ENCODE results near the gene NUDT4B. TPM values are rescaled to one million over a fixed set of nuclear protein-coding genes. Genes with fewer than 3 reads are reported as not detected.
"Not testable (repeated sequence)": the region's sequence is repeated elsewhere in the genome, so short reads cannot be mapped to it uniquely, and the experiment has no call there.

NUDT4B gene
- total RNA-seq (2014; rRNA removed; shearing (Covaris generic)): 22.5 and 28.4 TPM in 2 replicates

DNA sequence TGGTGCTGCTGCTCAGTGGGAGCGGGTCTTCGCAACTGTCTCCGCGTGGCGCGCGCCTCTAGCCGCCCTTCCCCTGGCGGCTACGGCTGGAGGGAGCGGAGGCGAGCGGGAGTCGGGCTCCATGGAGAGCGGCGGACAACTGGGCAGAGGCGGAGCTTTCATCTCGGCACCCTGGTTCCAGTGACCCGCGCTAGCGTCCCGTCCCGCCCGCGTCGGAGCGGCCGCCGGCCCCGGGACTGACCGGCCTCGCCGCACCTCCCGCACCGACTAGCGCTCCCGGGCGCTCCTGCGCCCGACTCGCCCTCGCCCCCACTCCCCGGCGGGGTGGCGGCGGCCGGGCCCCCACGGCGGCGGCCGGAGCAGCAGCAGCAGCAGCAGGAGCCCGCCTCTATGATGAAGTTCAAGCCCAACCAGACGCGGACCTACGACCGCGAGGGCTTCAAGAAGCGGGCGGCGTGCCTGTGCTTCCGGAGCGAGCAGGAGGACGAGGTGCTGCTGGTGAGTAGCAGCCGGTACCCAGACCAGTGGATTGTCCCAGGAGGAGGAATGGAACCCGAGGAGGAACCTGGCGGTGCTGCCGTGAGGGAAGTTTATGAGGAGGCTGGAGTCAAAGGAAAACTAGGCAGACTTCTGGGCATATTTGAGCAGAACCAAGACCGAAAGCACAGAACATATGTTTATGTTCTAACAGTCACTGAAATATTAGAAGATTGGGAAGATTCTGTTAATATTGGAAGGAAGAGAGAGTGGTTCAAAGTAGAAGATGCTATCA is at the start of gene NUDT4B:
TSS of gene NUDT4B (plus strand) at position 212 of the 772 bp plus-strand sequence. CDS start at position 391, 179 bp downstream.
- DNase-seq (ENCODE audit: low read depth): not testable (repeated sequence)

DNA sequence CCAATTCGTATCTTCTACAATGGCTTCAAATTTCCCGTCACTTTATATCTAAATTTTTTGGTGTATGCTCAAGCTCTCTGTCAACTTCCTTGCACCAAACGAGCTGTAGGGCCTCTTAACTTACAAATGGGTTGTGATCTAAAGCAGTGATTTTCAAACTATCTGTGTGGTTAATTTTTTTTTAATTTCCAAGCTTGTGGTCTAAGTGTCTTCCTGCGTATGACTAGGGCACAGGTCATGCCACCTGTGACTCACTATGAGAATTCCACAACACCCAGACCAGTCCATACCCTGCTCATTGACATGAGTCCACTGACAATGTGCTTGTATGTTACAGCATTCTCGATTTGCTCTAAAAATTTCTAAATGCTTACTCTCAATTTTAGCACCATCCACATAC is 49.2 kb upstream of the NUDT4B start:
- not testable (repeated sequence) for DNase-seq (ENCODE audit: low read depth)

- DNase-seq (ENCODE audit: low read depth): not testable (repeated sequence)
Measured at GRCh38 chr1:148702242-148702641, 46.3 kb upstream of the NUDT4B start.

DNA sequence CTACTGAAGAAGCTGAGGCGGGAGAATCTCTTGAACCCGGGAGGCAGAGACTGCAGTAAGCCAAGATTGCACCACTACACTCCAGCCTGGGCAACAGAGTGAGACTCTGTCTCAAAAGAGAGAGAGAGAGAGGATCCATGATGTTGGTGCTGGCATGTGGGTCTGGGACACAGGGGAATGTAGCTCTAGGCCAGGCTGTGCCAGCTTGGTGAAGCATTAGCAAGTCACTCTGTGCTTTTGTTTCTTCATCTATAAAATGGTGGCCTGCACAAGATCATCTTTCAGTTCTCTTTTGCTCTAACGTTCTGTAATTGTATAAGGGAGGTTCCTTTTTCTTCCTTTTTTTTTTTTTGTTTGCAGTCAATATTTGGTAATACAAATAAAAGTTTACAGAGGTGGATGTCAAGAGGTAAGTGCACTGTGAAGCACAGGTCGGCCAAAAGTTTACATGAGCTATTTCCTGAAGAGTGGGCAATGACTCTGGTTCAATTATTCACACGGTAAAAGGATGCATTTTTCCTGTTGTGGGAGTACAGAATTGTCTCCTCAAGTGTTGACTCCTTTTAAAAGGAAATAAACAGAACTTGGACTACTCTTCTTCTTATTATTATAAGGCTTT is 44.5 kb upstream of the NUDT4B start:
- not testable (repeated sequence) for DNase-seq (ENCODE audit: low read depth)

GRCh38 chr1:148705316-148705948 is 43.1 kb upstream of the NUDT4B start:
- DNase-seq (ENCODE audit: low read depth): not testable (repeated sequence)

- not testable (repeated sequence) for DNase-seq (ENCODE audit: low read depth)
Measured at GRCh38 chr1:148708779-148709333, 39.7 kb upstream of the NUDT4B start.

- not testable (repeated sequence) for DNase-seq (ENCODE audit: low read depth)
Measured at GRCh38 chr1:148710772-148711523, 37.6 kb upstream of the NUDT4B start.

- DNase-seq (ENCODE audit: low read depth): not testable (repeated sequence)
Measured at GRCh38 chr1:148712353-148712752, 36.2 kb upstream of the NUDT4B start.

- not testable (repeated sequence) for DNase-seq (ENCODE audit: low read depth)
Measured at GRCh38 chr1:148715518-148715917, 33.1 kb upstream of the NUDT4B start.

GRCh38 chr1:148716966-148717520 is 31.5 kb upstream of the NUDT4B start:
- not testable (repeated sequence) for DNase-seq (ENCODE audit: low read depth)

DNA sequence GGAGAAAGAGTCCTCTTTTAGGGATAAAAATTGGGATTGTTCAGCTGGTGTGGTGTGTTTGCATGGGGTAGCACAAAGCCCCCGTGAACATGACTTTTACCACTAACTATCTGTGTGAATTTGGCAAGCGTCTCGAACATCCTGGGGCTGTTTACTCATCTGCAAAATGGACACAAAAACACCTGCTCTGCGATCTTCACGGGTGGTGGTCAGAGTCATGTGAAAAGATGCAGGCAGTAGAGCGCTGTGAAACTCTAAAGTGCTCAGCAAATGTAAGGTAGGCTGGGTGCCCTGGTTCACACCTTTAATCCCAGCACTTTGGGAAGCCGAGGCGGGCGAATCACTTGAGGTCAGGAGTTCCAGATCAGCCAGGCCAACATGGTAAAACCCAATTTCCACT is 27.7 kb upstream of the NUDT4B start:
- DNase-seq (ENCODE audit: low read depth): not testable (repeated sequence)

- DNase-seq (ENCODE audit: low read depth): not testable (repeated sequence)
Measured at GRCh38 chr1:148722758-148723157, 25.8 kb upstream of the NUDT4B start.

- DNase-seq (ENCODE audit: low read depth): not testable (repeated sequence)
Measured at GRCh38 chr1:148723515-148723914, 25.1 kb upstream of the NUDT4B start.

GRCh38 chr1:148724872-148725271 is 23.7 kb upstream of the NUDT4B start:
- DNase-seq (ENCODE audit: low read depth): not testable (repeated sequence)

- not testable (repeated sequence) for DNase-seq (ENCODE audit: low read depth)
Measured at GRCh38 chr1:148727862-148728261, 20.7 kb upstream of the NUDT4B start.

GRCh38 chr1:148729128-148729527 is 19.4 kb upstream of the NUDT4B start:
- DNase-seq (ENCODE audit: low read depth): not testable (repeated sequence)

GRCh38 chr1:148729541-148729940 is 19.0 kb upstream of the NUDT4B start:
- DNase-seq (ENCODE audit: low read depth): not testable (repeated sequence)

DNA sequence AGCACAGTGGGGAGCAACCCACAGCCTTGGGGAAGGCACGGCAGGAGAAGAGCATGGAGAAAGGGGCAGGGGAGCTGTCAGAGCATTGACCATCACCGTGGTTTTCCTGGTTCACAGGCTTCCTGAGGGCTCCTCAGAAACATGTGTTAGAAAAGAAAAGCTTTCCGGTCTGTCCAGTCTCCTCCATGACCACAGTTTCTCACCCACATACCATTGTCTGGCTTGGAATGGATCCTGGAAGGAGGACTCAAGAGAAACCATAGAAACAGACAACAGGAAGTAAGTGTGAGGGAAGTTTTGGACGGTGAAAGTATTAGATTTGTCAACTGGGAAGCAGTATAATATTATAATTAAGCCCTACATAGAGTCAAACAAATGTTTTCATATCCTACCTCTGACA is 16.3 kb upstream of the NUDT4B start:
- not testable (repeated sequence) for DNase-seq (ENCODE audit: low read depth)

DNA sequence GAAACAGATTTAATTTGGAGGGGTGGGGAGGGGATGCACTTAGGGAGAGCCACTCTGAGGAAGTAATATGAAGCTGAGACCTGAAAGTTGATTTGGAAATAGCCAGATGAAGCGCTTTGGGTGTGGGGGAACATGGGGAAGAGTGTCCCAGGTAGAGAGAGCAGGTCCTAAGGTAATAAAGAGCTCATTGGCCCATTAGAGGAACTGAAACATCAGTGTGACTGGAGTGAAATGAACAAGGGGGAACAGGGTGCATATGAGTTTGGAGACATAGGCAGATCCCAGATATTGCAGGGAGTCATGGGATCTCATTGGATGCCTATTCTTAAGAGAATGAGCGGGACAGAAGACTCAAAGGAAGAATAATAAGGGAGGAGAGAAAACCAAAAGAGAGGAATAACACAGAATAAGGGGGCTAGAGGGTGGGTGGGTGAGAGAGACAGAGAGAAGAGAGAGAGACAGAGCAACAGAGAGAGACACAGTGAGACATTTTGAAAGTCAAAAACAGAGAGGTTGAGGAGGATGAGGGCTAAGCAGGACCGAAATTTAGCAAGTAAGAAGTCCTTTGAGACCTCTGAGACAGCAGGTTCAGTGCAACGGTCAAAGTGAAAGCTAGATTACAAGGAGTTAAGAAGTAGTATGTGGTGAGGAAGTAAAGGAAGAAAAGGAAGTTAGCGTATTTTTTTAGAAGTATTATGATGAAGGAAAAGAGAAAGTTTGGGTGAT is 14.8 kb upstream of the NUDT4B start:
- not testable (repeated sequence) for DNase-seq (ENCODE audit: low read depth)

DNA sequence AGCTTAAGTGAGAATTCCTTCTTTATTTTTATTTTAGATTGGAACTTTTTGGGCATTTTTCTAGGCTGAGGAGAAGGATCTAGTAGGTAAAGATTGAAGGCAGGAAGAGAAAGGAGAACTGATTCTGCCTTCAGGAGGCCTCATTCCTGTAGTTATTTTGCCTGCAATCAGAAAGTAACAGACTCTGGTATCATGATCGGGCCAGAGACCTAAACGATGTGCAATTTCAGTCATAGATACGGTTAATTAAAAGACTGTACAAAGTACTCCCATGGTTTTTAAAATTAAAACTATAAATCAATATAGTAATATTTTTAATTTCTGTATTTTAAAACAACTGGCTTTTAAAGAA is 14.3 kb upstream of the NUDT4B start:
- DNase-seq (ENCODE audit: low read depth): not testable (repeated sequence)

All from RPMI7951 (cell line).